ENCODE data around the gene SLC39A11.

The SLC39A11 gene

DNA sequence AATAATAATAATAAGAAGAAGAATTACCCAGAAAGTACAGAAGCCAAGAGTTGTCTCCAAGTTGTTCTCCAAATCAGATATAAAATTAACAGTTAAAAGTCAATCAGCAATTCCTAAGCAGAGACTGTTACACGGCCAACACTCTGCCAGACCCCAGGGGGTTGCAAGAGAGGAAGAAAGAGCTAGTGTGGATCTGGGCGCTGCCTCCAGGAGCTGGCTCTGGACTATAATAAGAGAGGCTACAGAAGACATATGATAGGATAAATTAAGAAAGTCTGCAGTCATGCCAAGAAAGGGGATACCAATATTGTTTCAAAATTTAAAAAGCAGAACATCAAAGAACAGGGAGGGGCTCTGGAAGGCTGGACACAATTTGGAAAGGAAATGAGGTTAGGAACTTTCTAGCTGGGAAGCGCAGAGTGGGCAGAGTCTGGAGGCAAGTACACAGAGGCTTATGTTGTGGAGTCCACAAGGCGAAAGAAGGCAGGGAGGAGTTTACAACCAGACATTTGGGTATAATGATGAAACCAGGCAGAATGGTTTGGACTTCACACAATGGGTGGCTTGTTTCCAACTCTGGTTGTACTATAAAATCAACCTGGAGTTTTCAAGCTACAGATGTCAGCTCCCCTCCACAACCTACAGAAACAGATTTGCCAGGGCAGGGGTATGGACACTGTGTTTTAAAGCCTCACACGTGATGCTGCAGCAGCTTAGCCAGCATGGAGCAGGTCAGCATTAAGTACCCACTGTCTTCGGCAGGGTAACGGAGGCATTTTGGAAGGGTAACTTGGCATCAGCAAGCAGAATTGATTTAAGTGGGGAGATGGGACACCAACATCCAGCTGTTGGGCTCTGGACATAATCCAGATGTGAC is 49.4 kb downstream of the SLC39A11 start:
- DNase-seq: no peak
- TF ChIP-seq CTCF (IDR thresholded peaks at IDR 0.05; ENCODE audit: low read length) (no peak), EZH2 (optimal IDR thresholded peaks at IDR 0.05; ENCODE audit: low read depth, low read length) (no peak), EZH2phosphoT487 (IDR thresholded peaks at IDR 0.05; ENCODE audit: low read length) (no peak)
- Histone ChIP-seq H3K79me2 (ENCODE audit: low read length) (no peaks in the 10 kb centered on the region), H3K4me1 (ENCODE audit: low read length) (no peaks in the 10 kb centered on the region), H2AFZ (ENCODE audit: low read length) (no peak overlapping the region), H4K20me1 (ENCODE audit: insufficient read depth, low read length) (no peaks in the 10 kb centered on the region), H3K27ac (ENCODE audit: low read length) (no peak overlapping the region), H3K36me3 (replicated peaks; ENCODE audit: insufficient read depth, low read length) (no peaks in the 10 kb centered on the region), H3F3A (ENCODE audit: insufficient read depth, low read length) (no peaks in the 10 kb centered on the region), H3K4me3 (ENCODE audit: low read length) (no peak overlapping the region), H3K4me2 (ENCODE audit: low read depth, low read length) (no peak overlapping the region), H3K9me3 (replicated peaks; ENCODE audit: insufficient read depth, low read length) (no peaks in the 10 kb centered on the region), H3K9me2 (replicated peaks; ENCODE audit: insufficient read depth, low read length) (no peaks in the 10 kb centered on the region), H3K27me3 (replicated peaks; ENCODE audit: insufficient read depth, low read length) (no peaks in the 10 kb centered on the region), H3K9ac (ENCODE audit: low read length) (no peak overlapping the region)

DNA sequence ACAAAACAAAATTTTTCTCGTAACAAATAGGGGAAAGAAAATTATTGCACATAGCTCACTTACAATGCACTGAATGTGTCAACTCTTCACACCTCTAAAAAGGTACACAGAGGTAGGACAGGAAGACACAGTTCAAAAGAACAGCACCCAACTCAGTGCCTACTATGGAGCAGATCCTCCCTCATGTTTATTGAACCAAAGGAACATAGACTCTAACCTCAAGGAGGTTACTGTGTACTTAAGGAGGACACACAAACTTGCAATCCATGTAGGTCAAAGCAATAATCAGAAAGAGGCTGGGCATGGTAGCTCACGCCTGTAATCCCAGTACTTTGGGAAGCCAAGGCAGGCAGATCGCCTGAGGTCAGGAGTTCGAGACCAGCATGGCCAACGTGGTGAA is 50.3 kb downstream of the SLC39A11 start:
- H3K27me3 ChIP-seq (replicated peaks; ENCODE audit: insufficient read depth, low read length): no peaks in the 10 kb centered on the region
- H3K9me3 ChIP-seq (replicated peaks; ENCODE audit: insufficient read depth, low read length): no peaks in the 10 kb centered on the region
- H3K9me2 ChIP-seq (replicated peaks; ENCODE audit: insufficient read depth, low read length): no peaks in the 10 kb centered on the region
- TF ChIP-seq CTCF (IDR thresholded peaks at IDR 0.05; ENCODE audit: low read length): no peak
- TF ChIP-seq EZH2 (optimal IDR thresholded peaks at IDR 0.05; ENCODE audit: low read depth, low read length): no peak
- no peak for TF ChIP-seq EZH2phosphoT487 (IDR thresholded peaks at IDR 0.05; ENCODE audit: low read length)
- no peaks in the 10 kb centered on the region for H3K79me2 ChIP-seq (ENCODE audit: low read length)
- H3K36me3 ChIP-seq (replicated peaks; ENCODE audit: insufficient read depth, low read length): no peaks in the 10 kb centered on the region
- H3K4me2 ChIP-seq (ENCODE audit: low read depth, low read length): no peak overlapping the region
- H3K9ac ChIP-seq (ENCODE audit: low read length): no peak overlapping the region
- H4K20me1 ChIP-seq (ENCODE audit: insufficient read depth, low read length): no peaks in the 10 kb centered on the region
- no peak overlapping the region for H3K27ac ChIP-seq (ENCODE audit: low read length)
- no peak overlapping the region for H3K4me3 ChIP-seq (ENCODE audit: low read length)
- no peaks in the 10 kb centered on the region for H3F3A ChIP-seq (ENCODE audit: insufficient read depth, low read length)
- no peak for DNase-seq
- H3K4me1 ChIP-seq (ENCODE audit: low read length): no peaks in the 10 kb centered on the region
- no peak overlapping the region for H2AFZ ChIP-seq (ENCODE audit: low read length)

GRCh38 chr17:73039282-73039681 is 53.2 kb downstream of the SLC39A11 start:
- no peak overlapping the region for H3K4me3 ChIP-seq (ENCODE audit: low read length)
- no peak overlapping the region for H2AFZ ChIP-seq (ENCODE audit: low read length)
- H3K9ac ChIP-seq (ENCODE audit: low read length): no peak overlapping the region
- no peaks in the 10 kb centered on the region for H3K27me3 ChIP-seq (replicated peaks; ENCODE audit: insufficient read depth, low read length)
- H3K9me2 ChIP-seq (replicated peaks; ENCODE audit: insufficient read depth, low read length): no peaks in the 10 kb centered on the region
- H3K9me3 ChIP-seq (replicated peaks; ENCODE audit: insufficient read depth, low read length): no peaks in the 10 kb centered on the region
- H3K4me2 ChIP-seq (ENCODE audit: low read depth, low read length): no peak overlapping the region
- H3F3A ChIP-seq (ENCODE audit: insufficient read depth, low read length): no peaks in the 10 kb centered on the region
- no peak for DNase-seq
- H3K79me2 ChIP-seq (ENCODE audit: low read length): no peaks in the 10 kb centered on the region
- H3K4me1 ChIP-seq (ENCODE audit: low read length): no peaks in the 10 kb centered on the region
- no peaks in the 10 kb centered on the region for H4K20me1 ChIP-seq (ENCODE audit: insufficient read depth, low read length)
- H3K27ac ChIP-seq (ENCODE audit: low read length): no peak overlapping the region
- no peaks in the 10 kb centered on the region for H3K36me3 ChIP-seq (replicated peaks; ENCODE audit: insufficient read depth, low read length)
- no peak for TF ChIP-seq EZH2 (optimal IDR thresholded peaks at IDR 0.05; ENCODE audit: low read depth, low read length)
- no peak for TF ChIP-seq CTCF (IDR thresholded peaks at IDR 0.05; ENCODE audit: low read length)
- no peak for TF ChIP-seq EZH2phosphoT487 (IDR thresholded peaks at IDR 0.05; ENCODE audit: low read length)

All from MM.1S (cell line).